Type B pancreatic cell (in vitro differentiated cells): Measurements from ENCODE around the gene ADM5. TPM values are rescaled to one million over a fixed set of nuclear protein-coding genes. Genes with fewer than 3 reads are reported as not detected.

Experiments
- DNase-seq: peaks from one replicate; pipeline ENCODE4 v3.0.0; 2021; ENCODE audit warnings: mixed read lengths; ENCODE audit not compliant: unreplicated experiment; ENCODE audit errors: extremely low spot score
- H3K27ac Mint-ChIP-seq: 2 replicates; pipeline ENCODE4 v1.8.0; 2021; ENCODE audit warnings: mild to moderate bottlenecking, mixed read lengths
- H3K27me3 Mint-ChIP-seq: 2 replicates; pipeline ENCODE4 v1.8.0; 2021; ENCODE audit warnings: mixed read lengths
- H3K36me3 Mint-ChIP-seq: 2 replicates; pipeline ENCODE4 v1.8.0; 2021; ENCODE audit warnings: mixed read lengths
- H3K4me1 Mint-ChIP-seq: one replicate; pipeline ENCODE4 v1.8.0; 2021; ENCODE audit warnings: mixed read lengths; ENCODE audit not compliant: unreplicated experiment
- H3K4me3 Mint-ChIP-seq: 2 replicates; pipeline ENCODE4 v1.8.0; 2021; ENCODE audit warnings: mild to moderate bottlenecking, mixed read lengths
- H3K9me3 Mint-ChIP-seq: 2 replicates; pipeline ENCODE4 v1.8.0; 2021; ENCODE audit warnings: mixed read lengths
- CTCF ChIP-seq: fragments of 200-600 bp; sonication (generic); conservative IDR thresholded peaks from 2 replicates; pipeline ENCODE4 v1.5.0; 2021; ENCODE audit warnings: antibody characterized with exemption, mild to moderate bottlenecking
- total RNA-seq: library from RNA; stranded (reverse); gene quantifications from 2 replicates; pipeline ENCODE4 v1.2.1, GENCODE V29; 2021; ENCODE audit warnings: low replicate concordance

Gene ADM5
- total RNA-seq, 1 donor from 2014 or later: 3.2 TPM

DNA sequence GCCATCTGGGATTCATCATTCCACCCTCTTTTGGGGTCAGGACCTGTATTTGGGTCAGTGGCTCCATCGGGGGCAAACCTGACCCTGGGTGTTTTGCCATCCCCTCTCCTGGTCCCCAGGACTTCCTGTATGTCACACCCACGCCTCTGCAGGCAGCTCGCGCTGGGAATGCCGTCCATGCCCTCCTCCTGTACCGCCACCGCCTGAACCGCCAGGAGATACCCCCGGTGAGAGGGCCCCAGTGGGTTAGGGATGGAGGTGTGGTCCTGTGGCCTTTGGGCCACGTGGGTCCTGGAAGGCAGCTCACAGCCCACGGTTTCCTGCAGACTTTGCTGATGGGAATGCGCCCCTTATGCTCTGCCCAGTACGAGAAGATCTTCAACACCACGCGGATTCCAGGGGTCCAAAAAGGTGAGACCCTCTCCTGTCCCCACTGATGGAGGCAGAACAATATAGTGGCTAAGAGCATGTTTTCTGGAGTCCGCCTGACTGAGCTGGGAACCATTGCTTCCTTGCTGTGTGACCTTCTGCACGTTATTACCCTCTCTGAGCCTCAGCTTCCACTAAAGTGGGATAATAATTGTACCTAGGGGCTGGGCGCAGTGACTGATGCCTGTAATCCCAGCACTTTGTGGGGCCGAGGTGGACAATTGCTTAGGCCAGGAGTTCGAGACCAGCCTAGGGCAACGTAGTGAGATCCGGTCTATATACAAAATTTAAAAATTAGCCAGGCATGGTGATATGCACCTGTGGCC is 15.7 kb downstream of the ADM5 start:
- H3K4me1 Mint-ChIP-seq: no peaks in the 10 kb centered on the region
- H3K27me3 Mint-ChIP-seq: no peaks in the 10 kb centered on the region
- H3K36me3 Mint-ChIP-seq: peaks cover 1% of the 10 kb centered on the region
- no peak overlapping the region for H3K27ac Mint-ChIP-seq
- TF ChIP-seq CTCF: no peak
- H3K4me3 Mint-ChIP-seq: no peak overlapping the region
- no peak for DNase-seq
- no peaks in the 10 kb centered on the region for H3K9me3 Mint-ChIP-seq

DNA sequence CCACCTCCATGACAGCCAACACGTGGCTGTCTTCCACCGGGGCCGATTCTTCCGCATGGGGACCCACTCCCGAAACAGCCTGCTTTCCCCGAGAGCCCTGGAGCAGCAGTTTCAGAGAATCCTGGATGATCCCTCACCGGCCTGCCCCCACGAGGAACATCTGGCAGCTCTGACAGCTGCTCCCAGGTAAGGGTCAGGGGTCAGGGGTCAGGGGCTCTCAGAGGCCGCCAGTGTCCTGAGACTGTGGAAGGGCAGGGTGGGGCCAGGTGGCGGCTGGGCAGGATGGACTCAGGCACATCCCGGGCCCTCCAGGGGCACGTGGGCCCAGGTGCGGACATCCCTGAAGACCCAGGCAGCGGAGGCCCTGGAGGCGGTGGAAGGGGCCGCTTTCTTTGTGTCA is 16.5 kb downstream of the ADM5 start:
- H3K4me1 Mint-ChIP-seq: no peaks in the 10 kb centered on the region
- no peaks in the 10 kb centered on the region for H3K9me3 Mint-ChIP-seq
- no peak for TF ChIP-seq CTCF
- DNase-seq: no peak
- H3K27ac Mint-ChIP-seq: no peak overlapping the region
- peaks cover 5% of the 10 kb centered on the region for H3K36me3 Mint-ChIP-seq
- H3K27me3 Mint-ChIP-seq: no peaks in the 10 kb centered on the region
- no peak overlapping the region for H3K4me3 Mint-ChIP-seq

GRCh38 chr19:49710372-49710951 is 21.1 kb downstream of the ADM5 start:
- H3K4me3 Mint-ChIP-seq: no peak overlapping the region
- H3K27me3 Mint-ChIP-seq: no peaks in the 10 kb centered on the region
- H3K9me3 Mint-ChIP-seq: no peaks in the 10 kb centered on the region
- H3K27ac Mint-ChIP-seq: no peak overlapping the region
- H3K4me1 Mint-ChIP-seq: no peaks in the 10 kb centered on the region
- H3K36me3 Mint-ChIP-seq: peaks cover 9% of the 10 kb centered on the region
- no peak for TF ChIP-seq CTCF
- DNase-seq: no peak

- no peaks in the 10 kb centered on the region for H3K27me3 Mint-ChIP-seq
- no peak overlapping the region for H3K4me3 Mint-ChIP-seq
- H3K4me1 Mint-ChIP-seq: peaks cover 2% of the 10 kb centered on the region
- no peak overlapping the region for H3K27ac Mint-ChIP-seq
- no peaks in the 10 kb centered on the region for H3K9me3 Mint-ChIP-seq
- peaks cover 9% of the 10 kb centered on the region for H3K36me3 Mint-ChIP-seq
- TF ChIP-seq CTCF: no peak
- DNase-seq: no peak
Observed at GRCh38 chr19:49712397-49712859, 23.0 kb downstream of the ADM5 start.

GRCh38 chr19:49713236-49713845 is 23.9 kb downstream of the ADM5 start:
- H3K9me3 Mint-ChIP-seq: no peaks in the 10 kb centered on the region
- no peak for TF ChIP-seq CTCF
- no peaks in the 10 kb centered on the region for H3K27me3 Mint-ChIP-seq
- H3K27ac Mint-ChIP-seq: no peak overlapping the region
- peaks cover 5% of the 10 kb centered on the region for H3K4me1 Mint-ChIP-seq
- H3K36me3 Mint-ChIP-seq: peaks cover 9% of the 10 kb centered on the region
- DNase-seq: no peak
- no peak overlapping the region for H3K4me3 Mint-ChIP-seq
